Ovary (tissue), 3 donors: ENCODE results near the gene RAET1L.

Experiments
- CTCF ChIP-seq, 3 donors: fragments of 450-650 bp in 2 of 3; fragments of 200-600 bp in 1 of 3; IDR thresholded peaks; one replicate each; pipeline versions ENCODE4 v1.5.1 to v1.8.0; 2016 to 2022; ENCODE audit warnings: antibody characterized with exemption in 3 of 3, mild to moderate bottlenecking in 1 of 3
- EP300 ChIP-seq: sonication (generic); formaldehyde crosslinking; IDR thresholded peaks from one replicate; pipeline ENCODE4 v1.6.1; 2017; ENCODE audit warnings: antibody characterized with exemption
- POLR2A ChIP-seq: fragments of 450-650 bp; IDR thresholded peaks from one replicate; pipeline ENCODE4 v1.6.1; 2017; ENCODE audit warnings: antibody characterized with exemption, mild to moderate bottlenecking, moderate library complexity
- donor health status: DM: no; HTN: no; CAD: no.

GRCh38 chr6:150043096-150043495, 17.8 kb upstream of the RAET1L start:
- no peak for TF ChIP-seq CTCF (IDR thresholded peaks at IDR 0.05)
- no peak for TF ChIP-seq POLR2A
- no peak for TF ChIP-seq EP300
